Vagina (tissue), 2 donors: ENCODE measurements around the gene IL17C.

Source experiments
- CTCF ChIP-seq, 3 experiments: fragments of 450-650 bp in 2 of 3; fragments of 200-600 bp in 1 of 3; sonication (generic) in 1 of 3; IDR thresholded peaks; one replicate each; pipeline ENCODE4 v1.5.1; 2017 to 2019; ENCODE audit warnings: antibody characterized with exemption in 3 of 3, mild to moderate bottlenecking in 2 of 3, moderate library complexity in 2 of 3
- POLR2AphosphoS5 ChIP-seq, 2 donors: sonication (generic); formaldehyde crosslinking; IDR thresholded peaks; one replicate each; pipeline ENCODE4 v1.9.0; 2017; ENCODE audit warnings: antibody characterized with exemption in 2 of 2, mild to moderate bottlenecking in 2 of 2, low read depth in 1 of 2; ENCODE audit not compliant: insufficient read depth in 1 of 2

- TF ChIP-seq CTCF (IDR thresholded peaks at IDR 0.05) (no peak), POLR2AphosphoS5 (IDR thresholded peaks at IDR 0.05; ENCODE audit: insufficient read depth in 1 of 2, low read depth in 1 of 2) (no peak)
These were observed 48.8 kb downstream of the IL17C start for GRCh38 chr16:88687254-88687576.
